K562 (cell line): ENCODE results near the gene POLR2H. TPM values are rescaled to one million over a fixed set of nuclear protein-coding genes. Genes with fewer than 3 reads are reported as not detected.

Experiments used
- ARHGAP35 ChIP-seq: fragments of 450-650 bp; IDR thresholded peaks from 2 replicates; pipeline ENCODE4 v1.6.1; 2018; ENCODE audit not compliant: partially characterized antibody
- CSDE1 ChIP-seq, 2 experiments: fragments of 450-650 bp; IDR thresholded peaks; 2 replicates each; pipeline ENCODE4 v1.6.1; 2016; ENCODE audit warnings: mild to moderate bottlenecking in 1 of 2
- E2F8 ChIP-seq: fragments of 450-650 bp; IDR thresholded peaks from 2 replicates; pipeline ENCODE4 v1.7.1; 2018; ENCODE audit warnings: mild to moderate bottlenecking, low read depth; ENCODE audit not compliant: partially characterized antibody
- RBFOX2 ChIP-seq: fragments of 200-400 bp; formaldehyde crosslinking; IDR thresholded peaks from 2 replicates; pipeline ENCODE4 v1.6.1; 2017; ENCODE audit warnings: low read depth, mild to moderate bottlenecking, low read length, moderate library complexity
- TEAD4 ChIP-seq, 2 experiments: sonication (generic) in 1 of 2; formaldehyde crosslinking in 1 of 2; IDR thresholded peaks; 2 replicates each; pipeline versions ENCODE4 v1.6.1 to v1.8.0; 2012 to 2022; ENCODE audit warnings: borderline replicate concordance in 1 of 2, inconsistent platforms in 1 of 2, low read length in 1 of 2, mild to moderate bottlenecking in 1 of 2, missing genetic modification reagents in 1 of 2
- ZBTB40 ChIP-seq, 2 experiments: fragments of 450-650 bp in 1 of 2; sonication (generic) in 1 of 2; formaldehyde crosslinking in 1 of 2; IDR thresholded peaks; 2 replicates each; pipeline versions ENCODE4 v1.7.1 to v1.9.0; 2016 to 2022; ENCODE audit warnings: inconsistent platforms in 1 of 2, mild to moderate bottlenecking in 1 of 2, missing genetic modification reagents in 1 of 2
- ZBTB43 ChIP-seq: sonication (generic); formaldehyde crosslinking; IDR thresholded peaks from 2 replicates; pipeline ENCODE4 v1.8.0; 2023; ENCODE audit warnings: mild to moderate bottlenecking, missing genetic modification reagents
- ZFP36 ChIP-seq: fragments of 150-350 bp; IDR thresholded peaks from 2 replicates; pipeline ENCODE4 v1.6.1; 2018; ENCODE audit warnings: low read length, low read depth; ENCODE audit not compliant: partially characterized antibody
- ZNF274 ChIP-seq: IDR thresholded peaks from 2 replicates; pipeline ENCODE4 v1.6.1; 2011; ENCODE audit warnings: low read depth, mild to moderate bottlenecking, low read length, moderate library complexity, borderline replicate concordance
- ZNF408 ChIP-seq: fragments of 250-450 bp; sonication (Bioruptor Pico); IDR thresholded peaks from 2 replicates; pipeline ENCODE4 v1.4.0; 2020; ENCODE audit warnings: low read depth, mild to moderate bottlenecking, moderate library complexity
- ZNF561 ChIP-seq: fragments of 450-650 bp; formaldehyde crosslinking; conservative IDR thresholded peaks from 2 replicates; pipeline ENCODE4 v1.4.0; 2020; ENCODE audit warnings: mild to moderate bottlenecking, moderate library complexity
- ZNF586 ChIP-seq: fragments of 450-650 bp; formaldehyde crosslinking; conservative IDR thresholded peaks from 2 replicates; pipeline ENCODE4 v1.4.0; 2020; ENCODE audit warnings: mild to moderate bottlenecking, moderate library complexity
- polyA plus RNA-seq, 8 experiments: library from polyadenylated mRNA; depleted of rRNA in 4 of 8; stranded (reverse) in 5 of 8; unstranded in 3 of 8; fragments of >200 nt; fragmentation: Nextera tagmentation in 2 of 8; fragmentation: Illumina TruSeq in 1 of 8; extraction: Ambion mirVana in 2 of 8; extraction: Trizol in 1 of 8; gene quantifications; 2 replicates each; pipeline versions ENCODE4 v1.2.1 to v1.2.3, GENCODE V29; 2011 to 2014; ENCODE audit warnings: inconsistent platforms in 1 of 8, missing spikeins in 1 of 8
- total RNA-seq, 7 experiments: library from RNA; depleted of rRNA in 6 of 7; stranded (reverse); fragments of >200 nt in 6 of 7; fragmentation: Illumina TruSeq in 2 of 7; extraction: Trizol in 2 of 7; gene quantifications; 2 replicates each; pipeline versions ENCODE4 v1.2.1 to v1.2.3, GENCODE V29; 2011 to 2021; ENCODE audit warnings: low replicate concordance in 1 of 7

Gene POLR2H
- total and polyA plus RNA-seq, 9 of the 15 experiments (the other 6 are each of a cell fraction or from before 2014, with no cell fraction given) = 128 to 512 (median 220) TPM

GRCh38 chr3:184314700-184315542, 46.6 kb upstream of the POLR2H start (continued):
- TF ChIP-seq E2F8 = no peak
- TF ChIP-seq TEAD4 (IDR thresholded peaks at IDR 0.05; ENCODE audit: low read length) = no peak
- TF ChIP-seq TEAD4 (CRISPR knock-in tag; IDR thresholded peaks at IDR 0.05; ENCODE audit: borderline replicate concordance) = no peak
- no peak for TF ChIP-seq ZNF586 (CRISPR knock-in tag)
- TF ChIP-seq ZBTB40 (IDR thresholded peaks at IDR 0.05) = peak; percentile 45; the same call in 1 of the 2 replicates
- TF ChIP-seq ZBTB40 (CRISPR knock-in tag; IDR thresholded peaks at IDR 0.05) = 0 out of 2 replicates have a peak, but pooled peaks have one; percentile 14
- peak; percentile 91 for TF ChIP-seq RBFOX2
- no peak for TF ChIP-seq ZNF274
- no peak for TF ChIP-seq ZFP36
- TF ChIP-seq ZNF408 (CRISPR knock-in tag) = no peak
- no peak for TF ChIP-seq CSDE1 (IDR thresholded peaks at IDR 0.05)
- TF ChIP-seq ARHGAP35 = no peak
- TF ChIP-seq ZBTB43 (CRISPR knock-in tag) = no peak
- TF ChIP-seq ZNF561 (CRISPR knock-in tag) = no peak
